GM12891 (cell line): ENCODE results near the gene MAGEA9B.

Experiments
- POLR2A ChIP-seq: IDR thresholded peaks from 2 replicates; pipeline ENCODE4 v1.6.1; 2011; ENCODE audit warnings: low read depth, low read length, control low read depth
- POLR2AphosphoS5 ChIP-seq: IDR thresholded peaks from 2 replicates; pipeline ENCODE4 v1.6.1; 2011; ENCODE audit warnings: low read depth, low read length, control low read depth
- TAF1 ChIP-seq: IDR thresholded peaks from 2 replicates; pipeline ENCODE4 v1.6.1; 2011; ENCODE audit warnings: low read depth, low read length, control low read depth

GRCh38 chrX:149571770-149572169, 15.5 kb downstream of the MAGEA9B start:
- no peak for TF ChIP-seq POLR2A
- no peak for TF ChIP-seq POLR2AphosphoS5
- no peak for TF ChIP-seq TAF1
